HG03139 (cell line): ENCODE measurements around the gene TMEM236.
"Not testable (repeated sequence)": the region's sequence is repeated elsewhere in the genome, so short reads cannot be mapped to it uniquely, and the experiment has no call there.

ENCODE experiments used
- ATAC-seq: cut with Tn5 transposase; IDR thresholded peaks from one replicate; pipeline ENCODE4 v1.9.1; 2021; ENCODE audit not compliant: unreplicated experiment

The TMEM236 gene, protein sequence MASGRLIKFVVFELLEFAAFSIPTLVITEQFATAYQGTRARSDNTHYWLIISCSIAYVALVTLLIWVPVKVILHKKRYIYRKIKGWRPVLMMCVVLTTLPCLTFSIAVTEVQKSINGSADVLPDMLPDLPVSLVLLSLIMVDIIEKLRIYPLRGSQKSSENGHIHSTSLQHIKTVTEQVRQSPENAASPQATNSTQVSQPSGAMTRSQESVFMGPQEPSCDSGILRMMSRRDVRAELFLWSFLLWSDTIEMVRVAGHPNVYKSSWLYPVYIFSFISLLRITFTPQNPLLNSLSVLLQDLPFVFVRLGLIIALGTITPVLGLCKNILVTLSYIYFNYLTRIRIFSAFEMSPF

DNA sequence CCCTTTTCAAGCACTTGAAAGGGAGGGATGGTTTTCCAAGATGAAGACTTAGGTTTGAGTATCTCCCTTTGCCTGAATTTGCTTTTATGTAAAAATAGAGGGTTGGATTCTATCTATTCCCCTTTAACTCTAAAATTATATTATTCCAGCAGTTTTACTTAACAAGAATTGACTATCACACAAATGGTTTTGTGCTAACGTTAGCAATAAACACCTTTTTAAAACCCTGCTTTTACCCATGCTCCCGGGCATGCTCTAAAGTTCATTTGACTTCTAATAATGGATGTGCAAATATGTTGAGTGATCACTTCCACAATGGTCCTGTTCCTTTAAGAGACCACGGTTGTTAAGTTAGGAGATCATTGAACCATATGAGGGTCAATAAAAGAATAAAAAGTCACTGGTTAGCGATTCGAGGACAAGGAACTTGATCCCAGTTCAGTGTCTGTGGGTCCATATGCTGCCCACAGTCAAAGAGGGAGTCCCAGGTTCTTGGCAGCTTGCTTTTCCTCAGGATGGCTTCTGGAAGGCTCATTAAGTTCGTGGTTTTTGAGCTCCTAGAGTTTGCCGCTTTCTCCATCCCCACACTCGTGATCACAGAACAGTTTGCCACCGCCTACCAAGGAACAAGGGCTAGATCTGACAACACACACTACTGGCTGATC is at the start of gene TMEM236:
Gene TMEM236, plus strand, starts transcription at position 421 of the 665 bp plus-strand sequence. Its CDS starts 95 bp downstream, at position 516.
- ATAC-seq, result no peak

- no peak for ATAC-seq
Measured at GRCh38 chr10:17703706-17704105, 48.3 kb upstream of the TMEM236 start.

- ATAC-seq, result no peak
Measured at GRCh38 chr10:17708821-17709220, 43.2 kb upstream of the TMEM236 start.

- ATAC-seq, result no peak
Measured at GRCh38 chr10:17709492-17709891, 42.5 kb upstream of the TMEM236 start.

DNA sequence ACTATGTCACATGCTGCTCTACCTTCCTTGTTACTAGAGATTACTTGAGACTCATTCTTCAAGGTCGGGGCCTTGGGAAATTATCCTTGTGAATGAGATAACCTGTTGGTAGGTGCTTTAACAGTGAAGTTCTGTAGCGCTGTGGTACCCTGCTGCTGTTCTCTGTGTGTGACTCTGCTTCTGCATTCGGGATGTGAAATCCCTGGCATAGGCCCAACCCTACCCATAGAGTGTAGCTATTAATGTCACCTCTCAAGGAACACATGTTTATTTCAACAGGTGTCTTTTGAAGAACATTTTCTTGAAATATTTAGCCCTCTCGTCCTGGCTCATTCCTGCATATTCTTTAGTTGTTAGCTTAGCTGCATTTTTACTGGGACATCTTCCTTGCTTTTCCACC is 41.8 kb upstream of the TMEM236 start:
- ATAC-seq, result no peak

GRCh38 chr10:17712053-17712452 is 39.9 kb upstream of the TMEM236 start:
- no peak for ATAC-seq

GRCh38 chr10:17712717-17713471 is 39.1 kb upstream of the TMEM236 start:
- no peak for ATAC-seq

- no peak for ATAC-seq
Measured at GRCh38 chr10:17713758-17714157, 38.2 kb upstream of the TMEM236 start.

DNA sequence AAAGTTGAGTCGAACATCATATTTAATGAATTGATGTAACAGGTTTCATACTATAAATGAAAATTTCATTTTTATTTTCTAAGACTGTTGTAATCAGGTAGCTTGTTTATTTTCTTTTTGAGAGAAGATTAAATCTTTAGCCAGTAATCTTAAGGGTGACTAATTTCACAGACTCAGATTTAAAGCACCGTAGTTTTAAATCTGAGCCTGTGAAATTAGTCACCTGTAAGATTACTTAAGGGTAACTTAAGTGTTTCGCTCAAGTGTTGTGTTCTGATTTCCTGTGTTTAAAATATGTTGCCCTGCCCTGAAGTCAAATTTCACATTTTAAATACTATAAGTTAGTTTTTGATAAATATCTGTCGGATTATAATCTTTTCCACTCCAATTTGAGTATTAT is 35.8 kb upstream of the TMEM236 start:
- ATAC-seq, result no peak

GRCh38 chr10:17722317-17723014 is 29.5 kb upstream of the TMEM236 start:
- ATAC-seq, result not testable (repeated sequence)

- no peak for ATAC-seq
Measured at GRCh38 chr10:17725703-17726102, 26.3 kb upstream of the TMEM236 start.

DNA sequence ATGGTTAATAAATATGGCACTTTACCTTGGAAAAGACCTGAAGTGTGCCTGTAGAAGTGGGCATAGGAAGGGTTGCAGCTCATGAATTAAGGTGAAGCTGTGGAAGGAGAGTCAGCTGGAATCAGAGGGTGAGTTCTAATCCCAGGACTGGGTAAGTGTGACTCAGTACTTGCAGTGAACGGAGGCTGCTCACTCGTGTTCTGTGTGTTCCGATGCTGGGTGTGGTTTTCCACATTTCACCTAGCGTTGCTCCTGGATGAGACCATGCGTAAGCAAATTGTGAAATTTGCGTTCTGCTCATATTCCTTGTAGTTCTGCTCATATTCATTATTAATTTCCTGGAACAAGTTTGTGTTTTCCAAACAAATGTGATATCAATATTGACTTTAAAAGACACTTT is 22.4 kb upstream of the TMEM236 start:
- ATAC-seq, result no peak

DNA sequence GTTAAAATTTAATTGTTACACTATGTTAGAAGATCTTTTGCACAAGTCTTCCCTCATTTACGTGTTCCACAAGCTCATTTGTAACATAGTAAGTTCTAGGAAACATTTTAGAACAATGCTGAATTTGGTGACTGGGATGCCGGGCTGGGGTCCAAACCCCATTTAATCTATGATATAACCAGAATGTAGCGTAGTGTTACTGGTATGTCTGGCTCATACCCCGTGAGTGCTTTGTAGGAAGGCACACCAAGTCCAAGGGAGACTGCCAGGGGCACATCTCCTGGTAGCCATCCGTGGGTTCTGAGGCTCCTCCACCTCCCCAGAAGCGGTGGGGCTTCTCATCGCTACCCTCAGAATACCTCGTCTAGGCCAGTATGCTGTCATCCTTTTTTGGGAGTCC is 21.3 kb upstream of the TMEM236 start:
- ATAC-seq, result no peak

DNA sequence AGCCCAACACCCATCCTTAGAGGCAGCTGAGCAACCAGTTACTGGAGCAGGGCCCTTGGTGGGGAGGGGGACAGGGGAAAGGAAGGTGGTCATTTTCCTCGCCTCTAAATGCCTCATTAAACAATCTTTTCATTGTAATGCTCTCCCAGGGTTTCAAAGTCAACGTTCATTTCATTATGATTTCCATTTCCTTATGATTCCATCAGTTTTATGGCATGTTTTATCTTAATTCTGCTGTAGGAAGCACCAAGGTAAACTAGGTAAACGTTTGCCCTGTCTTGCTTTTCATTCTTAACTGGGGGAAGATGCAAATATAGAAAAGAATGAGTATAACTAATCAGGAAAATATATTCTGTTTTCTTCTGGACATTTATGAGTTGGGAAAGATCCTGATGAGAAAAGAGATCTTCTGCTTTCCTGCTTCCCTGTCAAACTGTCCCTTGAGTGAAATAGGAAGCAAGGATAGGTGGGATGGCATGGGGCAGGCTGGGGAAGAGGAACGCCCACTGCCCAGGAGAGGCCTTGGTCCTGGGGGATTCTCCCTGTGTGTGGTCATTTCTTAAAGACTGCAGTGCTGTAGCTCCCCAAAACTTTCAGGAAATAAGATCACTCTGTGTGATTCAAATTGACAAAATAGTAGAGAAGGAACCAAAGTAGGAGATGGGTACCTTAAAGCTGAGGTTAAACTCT is 20.5 kb upstream of the TMEM236 start:
- ATAC-seq, result no peak

- ATAC-seq, result no peak
Measured at GRCh38 chr10:17733620-17734019, 18.4 kb upstream of the TMEM236 start.

GRCh38 chr10:17734432-17735080 is 17.4 kb upstream of the TMEM236 start:
- ATAC-seq, result no peak

GRCh38 chr10:17735166-17735941 is 16.6 kb upstream of the TMEM236 start:
- ATAC-seq, result no peak

DNA sequence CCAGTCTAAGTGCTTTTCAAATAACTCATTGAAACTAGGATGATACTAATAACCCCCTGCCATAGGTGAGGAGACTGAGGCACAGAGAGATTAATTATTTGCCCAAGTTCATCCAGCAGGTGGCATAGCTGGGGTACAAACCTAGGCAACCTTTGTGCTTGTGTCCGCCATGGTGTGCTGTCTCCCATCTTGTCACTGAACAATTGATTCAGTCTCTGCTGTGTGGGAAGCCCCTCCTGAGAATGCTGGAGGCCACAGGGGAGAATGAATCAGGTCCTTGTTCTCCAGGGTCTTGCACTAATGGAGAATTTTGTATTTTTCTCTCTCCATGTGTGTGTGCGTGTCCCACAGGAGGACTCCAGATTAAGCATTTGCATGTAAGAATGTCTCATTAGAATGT is 15.8 kb upstream of the TMEM236 start:
- ATAC-seq, result no peak
